NCI-H446 (cell line): ENCODE measurements around the gene MRPL52.
"Not testable (repeated sequence)": the region's sequence is repeated elsewhere in the genome, so short reads cannot be mapped to it uniquely, and the experiment has no call there.

Source experiments
- DNase-seq, 2 experiments: peaks; one replicate each; lab custom pipeline; 2025; lab: John Stamatoyannopoulos, UW

Gene MRPL52

GRCh38 chr14:22829661-22830442, at the start of gene MRPL52:
MRPL52 (plus strand) TSS chr14:22829887; CDS start chr14:22829913, 26 bp downstream.
- DNase-seq = peak; percentile 82 to 96

GRCh38 chr14:22780105-22780679, 49.5 kb upstream of the MRPL52 start:
- DNase-seq = no peak

DNA sequence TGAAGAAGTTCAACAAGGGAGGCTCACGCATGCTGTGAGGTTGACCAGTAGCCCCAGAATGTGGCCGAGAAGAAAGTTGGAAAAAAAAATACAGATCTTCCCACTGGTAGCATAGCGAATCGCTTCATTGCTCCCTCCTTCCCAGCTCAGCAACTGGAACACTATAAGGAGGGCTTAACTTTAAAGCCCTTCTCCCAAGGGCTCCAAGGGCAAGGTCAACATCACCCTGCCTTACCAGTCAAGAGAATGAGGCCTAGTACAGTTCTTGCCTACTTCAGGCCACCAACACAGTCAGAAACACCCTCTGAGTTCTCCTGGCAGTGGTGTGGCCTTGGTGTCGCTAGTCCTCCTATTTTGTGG, 48.8 kb upstream of the MRPL52 start:
- no peak for DNase-seq

DNA sequence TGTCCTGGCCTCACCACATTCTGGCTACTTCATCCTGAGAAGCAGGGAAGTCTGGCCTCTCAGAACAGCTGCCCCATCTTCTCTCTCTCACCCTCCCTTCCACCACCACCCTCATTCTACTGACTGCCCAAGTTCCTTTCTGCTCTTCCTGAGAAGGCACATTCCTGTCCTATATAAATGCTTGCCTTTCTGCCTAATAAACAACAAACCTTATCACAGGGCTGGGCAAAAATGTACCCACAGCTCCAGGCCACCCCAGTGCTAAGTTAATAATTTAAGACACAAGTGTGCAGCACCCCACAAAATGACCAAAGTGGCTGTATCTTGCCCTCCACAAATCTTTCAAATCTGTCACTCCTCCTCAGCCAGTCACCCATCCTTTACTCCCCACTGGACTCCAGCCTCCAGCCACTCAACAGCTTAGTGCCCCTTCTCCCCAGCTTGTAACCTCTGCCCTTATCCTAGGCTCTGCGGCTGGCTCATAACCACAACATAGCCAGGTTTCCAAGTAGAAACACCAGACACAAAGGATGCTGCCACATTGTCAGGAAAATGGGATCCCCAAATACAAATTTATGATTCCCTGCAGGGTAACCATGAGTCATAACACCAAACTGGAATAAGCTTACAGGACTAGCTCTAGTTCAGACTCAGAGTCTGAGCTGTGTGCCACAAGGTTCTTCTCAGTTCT, 48.2 kb upstream of the MRPL52 start:
- DNase-seq = no peak

DNA sequence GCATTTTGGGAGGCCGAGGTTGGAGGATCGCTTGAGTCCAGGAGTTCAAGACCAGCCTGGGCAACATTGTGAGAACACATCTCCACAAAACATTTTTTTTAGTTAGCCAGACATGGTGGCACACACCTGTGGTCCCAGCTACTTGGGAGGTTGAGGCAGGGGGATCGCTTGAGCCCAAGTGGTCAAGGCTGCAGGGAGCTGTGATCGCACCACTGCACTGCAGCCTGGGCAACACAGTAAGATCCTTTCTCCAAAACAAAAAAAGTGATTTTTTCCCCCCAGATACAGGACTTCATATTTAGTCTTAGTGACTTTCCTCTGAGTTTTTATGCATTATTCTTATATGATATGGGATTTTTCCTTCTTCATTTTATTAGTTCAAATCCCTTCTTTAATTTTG, 43.0 kb upstream of the MRPL52 start:
- no peak for DNase-seq

DNA sequence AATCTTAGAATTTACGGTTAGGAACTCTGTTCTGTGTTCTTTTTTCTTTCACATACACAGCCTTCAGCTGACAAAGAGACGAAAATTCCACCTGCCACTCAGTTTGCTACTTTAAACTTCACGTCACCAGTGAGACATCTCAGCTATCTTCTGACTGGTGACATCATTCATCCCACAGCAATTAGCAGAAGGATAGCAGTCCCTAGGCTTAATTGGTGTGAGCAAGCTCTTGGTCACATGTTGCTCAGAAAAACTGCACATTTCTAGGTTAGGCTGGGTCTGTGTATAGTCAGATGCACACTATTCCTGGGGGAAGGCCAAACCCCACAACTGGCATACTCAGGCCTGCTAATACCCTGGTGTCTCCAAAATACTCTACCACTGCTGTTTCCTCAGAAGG, 38.4 kb upstream of the MRPL52 start:
- DNase-seq = no peak

DNA sequence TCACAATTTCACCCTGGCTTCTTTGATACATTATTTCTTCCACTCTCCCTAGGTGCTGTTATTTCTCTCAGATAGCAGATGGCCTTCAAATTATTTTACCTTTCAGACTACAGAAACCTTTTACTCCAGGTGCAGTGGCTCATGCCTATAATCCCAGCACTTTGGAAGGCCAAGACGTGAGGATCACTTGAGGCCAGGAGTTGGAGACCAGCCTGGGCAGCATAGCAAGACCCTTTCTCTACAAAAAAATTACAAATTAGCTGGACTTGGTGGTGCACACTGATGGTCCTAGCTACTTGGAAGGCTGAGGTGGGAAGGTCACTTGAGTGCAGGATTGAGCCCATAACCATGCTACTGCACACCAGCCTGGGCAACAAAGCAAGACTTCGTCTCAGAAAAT, 37.5 kb upstream of the MRPL52 start:
- no peak for DNase-seq

- not testable (repeated sequence) for DNase-seq
Observed at GRCh38 chr14:22793550-22793949, 36.1 kb upstream of the MRPL52 start.

GRCh38 chr14:22793976-22794375, 35.7 kb upstream of the MRPL52 start:
- DNase-seq = no peak

DNA sequence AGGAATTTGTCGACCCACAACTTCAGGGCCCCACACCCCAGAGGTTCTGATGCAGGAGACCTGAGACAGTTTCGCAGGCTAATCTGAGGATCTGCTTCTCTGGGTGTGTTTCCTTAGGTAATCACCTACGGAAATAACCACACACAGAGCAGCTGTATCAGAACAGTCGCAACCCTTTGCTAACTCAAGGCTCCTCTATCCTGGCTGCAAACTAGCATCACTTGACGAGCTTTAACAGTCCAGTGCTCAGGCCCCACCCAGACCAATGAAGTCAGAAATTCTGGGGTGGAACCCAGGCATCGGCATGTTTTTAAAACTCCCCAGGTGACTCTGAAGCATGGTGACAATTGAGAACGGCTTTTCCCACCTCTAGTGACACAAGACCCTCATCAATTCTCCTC, 35.1 kb upstream of the MRPL52 start:
- DNase-seq = no peak

GRCh38 chr14:22796087-22796707, 33.5 kb upstream of the MRPL52 start:
- no peak for DNase-seq

DNA sequence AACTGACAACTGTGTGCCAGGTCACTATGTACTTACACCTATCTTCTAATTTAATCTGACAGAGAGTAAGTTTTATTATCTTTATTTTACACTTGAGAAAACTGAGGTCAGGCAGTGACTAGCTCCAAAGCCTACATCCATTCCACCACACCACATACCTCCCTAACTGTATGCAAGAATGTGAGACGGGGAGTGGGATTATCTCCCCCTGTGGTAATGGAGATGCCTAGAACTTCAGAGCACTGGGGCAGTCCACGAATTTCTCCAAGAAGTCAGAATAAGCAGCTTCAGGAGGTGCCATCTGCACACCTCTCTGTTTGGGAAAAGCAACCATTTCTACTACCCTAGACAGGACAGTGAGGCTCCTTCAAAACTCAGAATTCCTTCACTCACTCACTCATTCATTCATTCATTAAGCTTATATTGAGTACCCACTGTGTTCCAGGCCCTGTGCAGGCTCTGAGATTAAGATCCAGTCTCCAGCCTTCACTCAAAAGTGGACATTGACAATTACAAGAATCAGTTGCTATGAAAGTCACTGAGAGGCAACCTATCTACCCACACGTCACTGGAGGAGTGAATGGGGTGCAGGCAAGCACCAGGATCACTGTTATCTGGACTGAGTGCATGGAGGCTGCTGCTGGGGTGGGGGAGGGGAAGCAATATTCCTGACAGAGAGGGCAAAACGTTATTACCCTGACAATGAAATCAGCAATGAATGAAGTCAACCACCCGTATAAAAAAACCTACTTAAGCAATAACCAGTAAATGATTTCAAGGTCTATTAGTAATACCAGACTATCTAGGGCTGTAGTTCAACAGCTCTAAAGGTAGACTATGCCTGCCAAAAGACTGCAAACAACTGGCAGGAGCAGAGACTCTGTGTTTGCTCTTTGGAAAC, 32.4 kb upstream of the MRPL52 start:
- DNase-seq = no peak

GRCh38 chr14:22798528-22798927, 31.2 kb upstream of the MRPL52 start:
- no peak for DNase-seq

GRCh38 chr14:22800346-22800745, 29.3 kb upstream of the MRPL52 start:
- no peak for DNase-seq

- no peak for DNase-seq
Observed at GRCh38 chr14:22801716-22802115, 28.0 kb upstream of the MRPL52 start.

- no peak for DNase-seq
Observed at GRCh38 chr14:22802860-22803686, 26.6 kb upstream of the MRPL52 start.

DNA sequence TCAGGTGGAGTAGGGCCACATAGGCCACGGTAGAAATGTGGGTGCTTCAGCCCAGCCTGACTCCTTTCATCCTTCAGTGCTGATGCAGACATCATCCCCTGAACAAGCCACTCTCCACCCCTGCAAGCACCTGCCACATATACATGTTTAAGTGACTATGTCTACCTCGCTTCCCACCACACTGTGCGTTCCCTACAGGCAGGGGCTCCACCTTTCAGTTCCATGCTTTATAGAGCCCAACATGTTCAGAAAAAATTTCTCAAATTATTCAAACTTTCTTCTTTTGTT, 26.1 kb upstream of the MRPL52 start:
- DNase-seq = no peak

- DNase-seq = not testable (repeated sequence)
Observed at GRCh38 chr14:22805235-22805634, 24.5 kb upstream of the MRPL52 start.

GRCh38 chr14:22807432-22808087, 22.1 kb upstream of the MRPL52 start:
- no peak for DNase-seq

GRCh38 chr14:22808388-22809209, 21.1 kb upstream of the MRPL52 start:
- no peak for DNase-seq
